ENCODE data around the gene NDFIP2.

DNA sequence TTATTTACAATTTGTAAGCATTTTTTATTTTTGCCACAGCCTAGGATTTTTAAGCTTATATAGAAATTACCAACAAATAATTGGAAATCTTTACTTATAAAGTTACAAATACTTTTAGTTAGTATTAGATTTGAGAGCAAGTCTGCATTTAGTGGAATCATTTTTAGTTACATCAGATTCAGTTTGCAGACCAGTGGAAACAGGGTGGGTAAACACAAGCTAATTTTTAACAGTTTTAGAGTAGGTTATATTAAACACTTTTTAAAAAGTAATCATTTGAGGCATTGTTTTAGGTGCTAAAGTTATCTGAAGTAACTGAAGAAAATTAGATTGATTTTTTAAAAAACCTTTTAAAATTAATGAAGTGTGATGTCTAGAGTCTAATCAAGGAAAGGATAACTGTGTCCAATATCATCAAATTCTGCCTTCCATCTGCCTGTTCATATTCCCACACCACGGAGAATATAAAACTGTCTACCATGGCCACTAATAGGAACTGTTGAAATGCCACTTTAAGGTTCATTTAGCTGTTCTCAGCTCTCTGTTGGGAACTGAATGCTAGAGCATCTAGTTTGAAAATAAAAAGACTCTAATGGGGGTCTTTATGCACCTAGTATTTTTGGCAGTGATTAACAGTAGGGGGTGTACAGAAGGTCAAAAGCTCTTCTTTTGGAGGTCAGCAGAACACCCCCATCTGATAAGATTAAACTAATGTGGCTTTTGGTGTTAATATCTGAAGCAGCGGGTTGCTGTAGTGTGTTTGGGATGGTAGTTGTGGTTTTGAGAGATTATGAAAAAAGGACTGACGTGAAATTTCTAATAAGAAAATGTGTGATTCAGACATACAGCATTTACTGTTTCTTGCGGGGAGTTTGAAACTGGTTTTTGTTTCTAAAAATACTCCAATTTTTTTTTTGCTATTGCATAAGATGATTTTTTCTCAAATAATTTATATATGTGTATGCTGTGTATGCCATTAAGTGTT is 66.5 kb downstream of the NDFIP2 start:
- TF ChIP-seq GABPA (IDR thresholded peaks at IDR 0.05; ENCODE audit: low read depth) = no peak
- TF ChIP-seq, protein P1, sequence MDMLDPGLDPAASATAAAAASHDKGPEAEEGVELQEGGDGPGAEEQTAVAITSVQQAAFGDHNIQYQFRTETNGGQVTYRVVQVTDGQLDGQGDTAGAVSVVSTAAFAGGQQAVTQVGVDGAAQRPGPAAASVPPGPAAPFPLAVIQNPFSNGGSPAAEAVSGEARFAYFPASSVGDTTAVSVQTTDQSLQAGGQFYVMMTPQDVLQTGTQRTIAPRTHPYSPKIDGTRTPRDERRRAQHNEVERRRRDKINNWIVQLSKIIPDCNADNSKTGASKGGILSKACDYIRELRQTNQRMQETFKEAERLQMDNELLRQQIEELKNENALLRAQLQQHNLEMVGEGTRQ (IDR thresholded peaks at IDR 0.05; ENCODE audit: borderline replicate concordance, low read depth, low read length) = no peak
- TF ChIP-seq, protein P2, sequence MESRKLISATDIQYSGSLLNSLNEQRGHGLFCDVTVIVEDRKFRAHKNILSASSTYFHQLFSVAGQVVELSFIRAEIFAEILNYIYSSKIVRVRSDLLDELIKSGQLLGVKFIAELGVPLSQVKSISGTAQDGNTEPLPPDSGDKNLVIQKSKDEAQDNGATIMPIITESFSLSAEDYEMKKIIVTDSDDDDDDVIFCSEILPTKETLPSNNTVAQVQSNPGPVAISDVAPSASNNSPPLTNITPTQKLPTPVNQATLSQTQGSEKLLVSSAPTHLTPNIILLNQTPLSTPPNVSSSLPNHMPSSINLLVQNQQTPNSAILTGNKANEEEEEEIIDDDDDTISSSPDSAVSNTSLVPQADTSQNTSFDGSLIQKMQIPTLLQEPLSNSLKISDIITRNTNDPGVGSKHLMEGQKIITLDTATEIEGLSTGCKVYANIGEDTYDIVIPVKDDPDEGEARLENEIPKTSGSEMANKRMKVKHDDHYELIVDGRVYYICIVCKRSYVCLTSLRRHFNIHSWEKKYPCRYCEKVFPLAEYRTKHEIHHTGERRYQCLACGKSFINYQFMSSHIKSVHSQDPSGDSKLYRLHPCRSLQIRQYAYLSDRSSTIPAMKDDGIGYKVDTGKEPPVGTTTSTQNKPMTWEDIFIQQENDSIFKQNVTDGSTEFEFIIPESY (IDR thresholded peaks at IDR 0.05; ENCODE audit: borderline replicate concordance, low read depth) = no peak
- TF ChIP-seq, protein P3, sequence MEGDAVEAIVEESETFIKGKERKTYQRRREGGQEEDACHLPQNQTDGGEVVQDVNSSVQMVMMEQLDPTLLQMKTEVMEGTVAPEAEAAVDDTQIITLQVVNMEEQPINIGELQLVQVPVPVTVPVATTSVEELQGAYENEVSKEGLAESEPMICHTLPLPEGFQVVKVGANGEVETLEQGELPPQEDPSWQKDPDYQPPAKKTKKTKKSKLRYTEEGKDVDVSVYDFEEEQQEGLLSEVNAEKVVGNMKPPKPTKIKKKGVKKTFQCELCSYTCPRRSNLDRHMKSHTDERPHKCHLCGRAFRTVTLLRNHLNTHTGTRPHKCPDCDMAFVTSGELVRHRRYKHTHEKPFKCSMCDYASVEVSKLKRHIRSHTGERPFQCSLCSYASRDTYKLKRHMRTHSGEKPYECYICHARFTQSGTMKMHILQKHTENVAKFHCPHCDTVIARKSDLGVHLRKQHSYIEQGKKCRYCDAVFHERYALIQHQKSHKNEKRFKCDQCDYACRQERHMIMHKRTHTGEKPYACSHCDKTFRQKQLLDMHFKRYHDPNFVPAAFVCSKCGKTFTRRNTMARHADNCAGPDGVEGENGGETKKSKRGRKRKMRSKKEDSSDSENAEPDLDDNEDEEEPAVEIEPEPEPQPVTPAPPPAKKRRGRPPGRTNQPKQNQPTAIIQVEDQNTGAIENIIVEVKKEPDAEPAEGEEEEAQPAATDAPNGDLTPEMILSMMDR (IDR thresholded peaks at IDR 0.05) = no peak
- no peak for TF ChIP-seq CHD2 (IDR thresholded peaks at IDR 0.05; ENCODE audit: low read length, partially characterized antibody)
- TF ChIP-seq RFX5 (IDR thresholded peaks at IDR 0.05; ENCODE audit: low read length) = no peak
- no peak for TF ChIP-seq NRF1 (IDR thresholded peaks at IDR 0.05; ENCODE audit: low read depth, low read length)
- TF ChIP-seq REST (IDR thresholded peaks at IDR 0.05; ENCODE audit: low read depth, low read length) = no peak
